K562 (cell line): Measurements from ENCODE around the gene NUDT12. TPM values are rescaled to one million over a fixed set of nuclear protein-coding genes. Genes with fewer than 3 reads are reported as not detected.

Experiments used
- ATAC-seq: fragments of 200-7000 bp; cut with Tn5 transposase; 3 replicates; pipeline ENCODE4 v1.9.1; 2020; ENCODE audit warnings: moderate library complexity
- BruUV-seq: library from RNA; stranded (reverse); fragments of 400-500 nt; replicated peaks from 2 replicates; lab custom pipeline; 2021; lab: Mats Ljungman, UMichigan
- CTCF ChIA-PET: fragments of 300-600 bp; formaldehyde crosslinking; extraction: SDS; loops from one replicate; lab custom pipeline; 2021; ENCODE audit warnings: low intra/inter-chr PET ratio; lab: Yijun Ruan, JAX
- POLR2A ChIA-PET: fragments of 300-600, 350-650 bp; sonication (Branson Sonifier 250); formaldehyde crosslinking; extraction: SDS; loops from one replicate; lab custom pipeline; 2021; ENCODE audit warnings: antibody characterized with exemption, inconsistent platforms; lab: Yijun Ruan, JAX
- DNase-seq, 4 experiments: peaks; one replicate each; pipeline versions ENCODE4 v3.0.0 to v3.0.0-alpha.2; 2011 to 2018; ENCODE audit warnings: low spot score in 3 of 4, mixed read lengths in 3 of 4; ENCODE audit errors: extremely low read depth in 1 of 4
- FAIRE-seq: peaks from 2 replicates; lab custom pipeline; 2011; peaks lifted over from hg19 to GRCh38; lab: Jason Lieb, UNC
- H2AFZ ChIP-seq: 2 replicates; pipeline ENCODE4 v1.6.0; 2011; ENCODE audit warnings: low read depth, low read length, control low read depth, inconsistent platforms
- H3K27ac ChIP-seq: fragments of 200-600 bp; 3 replicates; pipeline ENCODE4 v1.8.0; 2011; ENCODE audit warnings: low read depth, mild to moderate bottlenecking, control low read depth, inconsistent platforms, low read length, moderate library complexity, mixed read lengths; ENCODE audit errors: extremely low read depth
- H3K27me3 ChIP-seq, 2 experiments: fragments of 300-600 bp in 1 of 2; 2 replicates in 1 of 2; 3 replicates in 1 of 2; pipeline versions ENCODE4 v1.6.0 to v1.8.0; 2011; ENCODE audit warnings: inconsistent platforms in 2 of 2, low read length in 2 of 2, mild to moderate bottlenecking in 1 of 2, mixed read lengths in 1 of 2, moderate library complexity in 1 of 2; ENCODE audit not compliant: control insufficient read depth in 2 of 2, insufficient read depth in 2 of 2
- H3K36me3 ChIP-seq: fragments of 300-600 bp; 3 replicates; pipeline ENCODE4 v1.8.0; 2011; ENCODE audit warnings: mild to moderate bottlenecking, low read length, inconsistent platforms; ENCODE audit not compliant: control insufficient read depth, insufficient read depth
- H3K4me1 ChIP-seq, 2 experiments: fragments of 200-600 bp in 1 of 2; replicated peaks in 1 of 2; 2 replicates in 1 of 2; 3 replicates in 1 of 2; pipeline versions ENCODE4 v1.5.1 to v1.8.0; 2011; ENCODE audit warnings: inconsistent platforms in 2 of 2, low read length in 2 of 2, mild to moderate bottlenecking in 1 of 2, mixed read lengths in 1 of 2, moderate library complexity in 1 of 2; ENCODE audit not compliant: control insufficient read depth in 2 of 2, insufficient read depth in 2 of 2
- H3K4me2 ChIP-seq: 2 replicates; pipeline ENCODE4 v1.6.1; 2011; ENCODE audit warnings: low read length, control low read depth, inconsistent platforms, mixed read lengths; ENCODE audit not compliant: insufficient read depth
- H3K4me3 ChIP-seq: fragments of 200-600 bp; sonication (generic), shearing (Covaris generic); 2 replicates; pipeline ENCODE4 v1.5.1; 2016; ENCODE audit warnings: control low read depth, inconsistent platforms
- H3K79me2 ChIP-seq: fragments of 200-600 bp; 3 replicates; pipeline ENCODE4 v1.8.0; 2011; ENCODE audit warnings: low read length, inconsistent platforms; ENCODE audit not compliant: control insufficient read depth, insufficient read depth
- H3K9ac ChIP-seq, 2 experiments: 2 replicates each; pipeline versions ENCODE4 v1.6.0 to v1.6.1; 2011; ENCODE audit warnings: low read depth in 2 of 2, low read length in 2 of 2, control low read depth in 1 of 2, inconsistent platforms in 1 of 2, mild to moderate bottlenecking in 1 of 2, mixed read lengths in 1 of 2; ENCODE audit not compliant: insufficient read depth in 1 of 2
- H3K9me1 ChIP-seq: one replicate; pipeline ENCODE4 v1.6.0; 2011; ENCODE audit warnings: inconsistent platforms, mild to moderate bottlenecking, low read length, moderate library complexity; ENCODE audit not compliant: control insufficient read depth, insufficient read depth
- H3K9me3 ChIP-seq: replicated peaks from 2 replicates; pipeline ENCODE4 v1.5.1; 2011; ENCODE audit warnings: low read depth, low read length, inconsistent platforms; ENCODE audit not compliant: control insufficient read depth, insufficient read depth
- H4K20me1 ChIP-seq: replicated peaks from 2 replicates; pipeline ENCODE4 v1.6.1; 2011; ENCODE audit warnings: low read length, inconsistent platforms, mixed read lengths; ENCODE audit not compliant: control insufficient read depth, insufficient read depth
- BRCA1 ChIP-seq, 2 experiments: fragments of 450-650 bp in 1 of 2; sonication (generic) in 1 of 2; formaldehyde crosslinking in 1 of 2; IDR thresholded peaks; 2 replicates each; pipeline versions ENCODE4 v1.5.0 to v1.6.1; 2017 to 2020; ENCODE audit warnings: mild to moderate bottlenecking in 1 of 2, missing genetic modification reagents in 1 of 2
- CBFB ChIP-seq: sonication (generic); formaldehyde crosslinking; IDR thresholded peaks from 2 replicates; pipeline ENCODE4 v1.4.0; 2020; ENCODE audit warnings: mild to moderate bottlenecking, missing genetic modification reagents
- CBX1 ChIP-seq: sonication (generic); IDR thresholded peaks from 2 replicates; pipeline ENCODE4 v1.6.1; 2016; ENCODE audit warnings: antibody characterized with exemption, low read depth, mild to moderate bottlenecking
- CHD4 ChIP-seq: fragments of 200-600 bp; sonication (generic); IDR thresholded peaks from 3 replicates; pipeline ENCODE4 v1.6.1; 2012; ENCODE audit warnings: low read depth, mild to moderate bottlenecking, mixed read lengths, low read length, inconsistent platforms; ENCODE audit not compliant: insufficient read depth, insufficient replicate concordance, poor library complexity, severe bottlenecking
- CXXC5 ChIP-seq: fragments of 250-450 bp; sonication (Bioruptor Pico); IDR thresholded peaks from 2 replicates; pipeline ENCODE4 v1.8.0; 2022; ENCODE audit warnings: inconsistent platforms, mild to moderate bottlenecking, moderate library complexity
- ETV1 ChIP-seq: fragments of 450-650 bp; conservative IDR thresholded peaks from 2 replicates; pipeline ENCODE4 v1.6.1; 2016; ENCODE audit warnings: missing genetic modification characterization, control low read depth, low read depth, missing compliant biosample characterization
- HNRNPL ChIP-seq: fragments of 200-400 bp; formaldehyde crosslinking; IDR thresholded peaks from 2 replicates; pipeline ENCODE4 v1.6.1; 2017; ENCODE audit warnings: low read depth, mild to moderate bottlenecking, low read length
- KHSRP ChIP-seq: fragments of 450-650 bp; IDR thresholded peaks from 2 replicates; pipeline ENCODE4 v1.6.1; 2017
- KLF10 ChIP-seq: fragments of 250-450 bp; sonication (Bioruptor Pico); IDR thresholded peaks from 2 replicates; pipeline ENCODE4 v1.6.1; 2021; ENCODE audit warnings: matching md5 sums
- MEF2A ChIP-seq: IDR thresholded peaks from 2 replicates; pipeline ENCODE4 v1.6.1; 2011; ENCODE audit warnings: low read depth, mild to moderate bottlenecking, low read length, moderate library complexity; ENCODE audit not compliant: control insufficient read depth
- NCOA4 ChIP-seq: fragments of 450-650 bp; IDR thresholded peaks from 2 replicates; pipeline ENCODE4 v1.6.1; 2018; ENCODE audit warnings: mild to moderate bottlenecking; ENCODE audit not compliant: partially characterized antibody
- ZNF175 ChIP-seq: fragments of 200-800 bp; sonication (Bioruptor generic); IDR thresholded peaks from 2 replicates; pipeline ENCODE4 v1.6.1; 2016; ENCODE audit warnings: low read depth, mild to moderate bottlenecking, missing genetic modification characterization, missing compliant biosample characterization
- ZNF24 ChIP-seq: fragments of 450-650 bp; IDR thresholded peaks from 2 replicates; pipeline ENCODE4 v1.6.1; 2016
- ZZZ3 ChIP-seq: fragments of 450-650 bp; IDR thresholded peaks from 2 replicates; pipeline ENCODE4 v1.6.1; 2016; ENCODE audit warnings: antibody characterized with exemption, mild to moderate bottlenecking, moderate library complexity
- in situ Hi-C: fragments of 300-500 bp; cut with MboI; formaldehyde crosslinking; loops from 4 replicates; pipeline ENCODE4 v1.15.0; 2018; ENCODE audit warnings: inconsistent platforms, mixed read lengths
- intact Hi-C: fragments of 100-400 bp; cut with micrococcal nuclease; formaldehyde crosslinking; loops from 2 replicates; pipeline ENCODE4 v1.14.2; 2022
- polyA plus RNA-seq, 8 experiments: library from polyadenylated mRNA; depleted of rRNA in 4 of 8; stranded (reverse) in 5 of 8; unstranded in 3 of 8; fragments of >200 nt; fragmentation: Nextera tagmentation in 2 of 8; fragmentation: Illumina TruSeq in 1 of 8; extraction: Ambion mirVana in 2 of 8; extraction: Trizol in 1 of 8; gene quantifications; 2 replicates each; pipeline versions ENCODE4 v1.2.1 to v1.2.3, GENCODE V29; 2011 to 2014; ENCODE audit warnings: inconsistent platforms in 1 of 8, missing spikeins in 1 of 8
- total RNA-seq, 7 experiments: library from RNA; depleted of rRNA in 6 of 7; stranded (reverse); fragments of >200 nt in 6 of 7; fragmentation: Illumina TruSeq in 2 of 7; extraction: Trizol in 2 of 7; gene quantifications; 2 replicates each; pipeline versions ENCODE4 v1.2.1 to v1.2.3, GENCODE V29; 2011 to 2021; ENCODE audit warnings: low replicate concordance in 1 of 7
- TF ChIP-seq, protein P1 (sequence below): fragments of 250-450 bp; sonication (Bioruptor Pico); IDR thresholded peaks from 2 replicates; pipeline ENCODE4 v1.6.1; 2021; ENCODE audit warnings: mild to moderate bottlenecking
- TF ChIP-seq, protein P2 (sequence below): fragments of 450-650 bp; IDR thresholded peaks from 2 replicates; pipeline ENCODE4 v1.6.1; 2016; ENCODE audit warnings: borderline replicate concordance
- TF ChIP-seq, protein P3 (sequence below): fragments of 250-450 bp; sonication (Bioruptor Pico); IDR thresholded peaks from 2 replicates; pipeline ENCODE4 v1.9.0; 2021; ENCODE audit warnings: mild to moderate bottlenecking
- TF ChIP-seq, protein P4 (sequence below), 2 experiments: fragments of 450-650 bp in 1 of 2; IDR thresholded peaks; 2 replicates each; pipeline ENCODE4 v1.6.1; 2011 to 2017; ENCODE audit warnings: low read depth in 2 of 2, antibody characterized with exemption in 1 of 2, borderline replicate concordance in 1 of 2, low read length in 1 of 2, mild to moderate bottlenecking in 1 of 2, mixed read lengths in 1 of 2; ENCODE audit not compliant: control insufficient read depth in 1 of 2

Gene NUDT12
- total and polyA plus RNA-seq, 9 of the 15 experiments (the other 6 are each of a cell fraction or from before 2014, with no cell fraction given) = 10.9 to 27.2 (median 18.5) TPM

DNA sequence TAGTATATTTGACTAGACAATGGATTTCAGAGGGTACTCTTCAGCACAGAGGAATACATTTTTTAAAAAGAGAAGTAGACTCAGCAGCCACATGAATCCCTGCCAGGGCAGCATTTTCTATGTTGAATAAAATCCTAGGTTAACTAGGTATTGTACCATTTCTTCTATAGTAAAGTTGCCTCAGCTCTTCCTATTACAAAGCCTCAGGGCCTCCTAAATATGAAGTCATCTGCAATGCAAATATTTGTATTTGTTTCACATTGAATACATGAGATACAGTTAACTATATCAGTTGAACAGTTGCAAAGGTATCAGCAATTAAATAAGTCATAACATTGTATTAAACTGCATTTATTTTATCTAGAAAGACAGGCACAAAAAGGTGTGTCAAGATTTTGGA is 59.5 kb downstream of the NUDT12 start:
- no peak overlapping the region for H3K9ac ChIP-seq
- H3K4me3 ChIP-seq = no peak overlapping the region
- FAIRE-seq (no peak), DNase-seq (no peak), ATAC-seq (no peak)
- no peaks in the 10 kb centered on the region for H3K27me3 ChIP-seq
- intact Hi-C loops = no loop called here
- no peak overlapping the region for H2AFZ ChIP-seq
- H4K20me1 ChIP-seq = no peaks in the 10 kb centered on the region
- no peaks in the 10 kb centered on the region for H3K9me1 ChIP-seq
- no peaks in the 10 kb centered on the region for H3K4me1 ChIP-seq
- H3K27ac ChIP-seq = no peak overlapping the region
- no peaks in the 10 kb centered on the region for H3K9me3 ChIP-seq
- CTCF ChIA-PET = no interaction called here
- no peaks in the 10 kb centered on the region for H3K36me3 ChIP-seq
- no peak for TF ChIP-seq ETV1 (tag)
- no peak for TF ChIP-seq BRCA1 (IDR thresholded peaks at IDR 0.05)
- no peak for TF ChIP-seq BRCA1 (CRISPR knock-in tag; IDR thresholded peaks at IDR 0.05)
- TF ChIP-seq, protein P1, sequence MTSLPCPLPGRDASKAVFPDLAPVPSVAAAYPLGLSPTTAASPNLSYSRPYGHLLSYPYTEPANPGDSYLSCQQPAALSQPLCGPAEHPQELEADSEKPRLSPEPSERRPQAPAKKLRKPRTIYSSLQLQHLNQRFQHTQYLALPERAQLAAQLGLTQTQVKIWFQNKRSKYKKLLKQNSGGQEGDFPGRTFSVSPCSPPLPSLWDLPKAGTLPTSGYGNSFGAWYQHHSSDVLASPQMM = no peak
- no peak for TF ChIP-seq HNRNPL
- no peak for TF ChIP-seq KHSRP
- no peak for TF ChIP-seq NCOA4
- no peak for TF ChIP-seq ZZZ3
- TF ChIP-seq ZNF175 (CRISPR knock-in tag) = no peak
- TF ChIP-seq CBFB = no peak
- no peak for TF ChIP-seq CBX1
- TF ChIP-seq, protein P2, sequence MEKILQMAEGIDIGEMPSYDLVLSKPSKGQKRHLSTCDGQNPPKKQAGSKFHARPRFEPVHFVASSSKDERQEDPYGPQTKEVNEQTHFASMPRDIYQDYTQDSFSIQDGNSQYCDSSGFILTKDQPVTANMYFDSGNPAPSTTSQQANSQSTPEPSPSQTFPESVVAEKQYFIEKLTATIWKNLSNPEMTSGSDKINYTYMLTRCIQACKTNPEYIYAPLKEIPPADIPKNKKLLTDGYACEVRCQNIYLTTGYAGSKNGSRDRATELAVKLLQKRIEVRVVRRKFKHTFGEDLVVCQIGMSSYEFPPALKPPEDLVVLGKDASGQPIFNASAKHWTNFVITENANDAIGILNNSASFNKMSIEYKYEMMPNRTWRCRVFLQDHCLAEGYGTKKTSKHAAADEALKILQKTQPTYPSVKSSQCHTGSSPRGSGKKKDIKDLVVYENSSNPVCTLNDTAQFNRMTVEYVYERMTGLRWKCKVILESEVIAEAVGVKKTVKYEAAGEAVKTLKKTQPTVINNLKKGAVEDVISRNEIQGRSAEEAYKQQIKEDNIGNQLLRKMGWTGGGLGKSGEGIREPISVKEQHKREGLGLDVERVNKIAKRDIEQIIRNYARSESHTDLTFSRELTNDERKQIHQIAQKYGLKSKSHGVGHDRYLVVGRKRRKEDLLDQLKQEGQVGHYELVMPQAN = no peak
- TF ChIP-seq, protein P3, sequence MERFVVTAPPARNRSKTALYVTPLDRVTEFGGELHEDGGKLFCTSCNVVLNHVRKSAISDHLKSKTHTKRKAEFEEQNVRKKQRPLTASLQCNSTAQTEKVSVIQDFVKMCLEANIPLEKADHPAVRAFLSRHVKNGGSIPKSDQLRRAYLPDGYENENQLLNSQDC (CRISPR knock-in tag) = no peak
- no peak for TF ChIP-seq MEF2A
- no peak for TF ChIP-seq ZNF24
- no peak for TF ChIP-seq CHD4
- no peak for TF ChIP-seq KLF10 (CRISPR knock-in tag)
- TF ChIP-seq, protein P4, sequence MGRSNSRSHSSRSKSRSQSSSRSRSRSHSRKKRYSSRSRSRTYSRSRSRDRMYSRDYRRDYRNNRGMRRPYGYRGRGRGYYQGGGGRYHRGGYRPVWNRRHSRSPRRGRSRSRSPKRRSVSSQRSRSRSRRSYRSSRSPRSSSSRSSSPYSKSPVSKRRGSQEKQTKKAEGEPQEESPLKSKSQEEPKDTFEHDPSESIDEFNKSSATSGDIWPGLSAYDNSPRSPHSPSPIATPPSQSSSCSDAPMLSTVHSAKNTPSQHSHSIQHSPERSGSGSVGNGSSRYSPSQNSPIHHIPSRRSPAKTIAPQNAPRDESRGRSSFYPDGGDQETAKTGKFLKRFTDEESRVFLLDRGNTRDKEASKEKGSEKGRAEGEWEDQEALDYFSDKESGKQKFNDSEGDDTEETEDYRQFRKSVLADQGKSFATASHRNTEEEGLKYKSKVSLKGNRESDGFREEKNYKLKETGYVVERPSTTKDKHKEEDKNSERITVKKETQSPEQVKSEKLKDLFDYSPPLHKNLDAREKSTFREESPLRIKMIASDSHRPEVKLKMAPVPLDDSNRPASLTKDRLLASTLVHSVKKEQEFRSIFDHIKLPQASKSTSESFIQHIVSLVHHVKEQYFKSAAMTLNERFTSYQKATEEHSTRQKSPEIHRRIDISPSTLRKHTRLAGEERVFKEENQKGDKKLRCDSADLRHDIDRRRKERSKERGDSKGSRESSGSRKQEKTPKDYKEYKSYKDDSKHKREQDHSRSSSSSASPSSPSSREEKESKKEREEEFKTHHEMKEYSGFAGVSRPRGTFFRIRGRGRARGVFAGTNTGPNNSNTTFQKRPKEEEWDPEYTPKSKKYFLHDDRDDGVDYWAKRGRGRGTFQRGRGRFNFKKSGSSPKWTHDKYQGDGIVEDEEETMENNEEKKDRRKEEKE (IDR thresholded peaks at IDR 0.05; ENCODE audit: borderline replicate concordance in 1 of 2, control insufficient read depth in 1 of 2, low read depth in 2 of 2, low read length in 1 of 2) = no peak
- TF ChIP-seq CXXC5 (CRISPR knock-in tag) = no peak
- TF ChIP-seq, all 486 proteins: peak for 0
- no TSS peak for BruUV-seq
- H3K4me2 ChIP-seq = no peak overlapping the region
- H3K79me2 ChIP-seq = no peaks in the 10 kb centered on the region
- in situ Hi-C loops = no loop called here
- POLR2A ChIA-PET = no interaction called here
